ENCODE data around the gene PCBD1.

DNA sequence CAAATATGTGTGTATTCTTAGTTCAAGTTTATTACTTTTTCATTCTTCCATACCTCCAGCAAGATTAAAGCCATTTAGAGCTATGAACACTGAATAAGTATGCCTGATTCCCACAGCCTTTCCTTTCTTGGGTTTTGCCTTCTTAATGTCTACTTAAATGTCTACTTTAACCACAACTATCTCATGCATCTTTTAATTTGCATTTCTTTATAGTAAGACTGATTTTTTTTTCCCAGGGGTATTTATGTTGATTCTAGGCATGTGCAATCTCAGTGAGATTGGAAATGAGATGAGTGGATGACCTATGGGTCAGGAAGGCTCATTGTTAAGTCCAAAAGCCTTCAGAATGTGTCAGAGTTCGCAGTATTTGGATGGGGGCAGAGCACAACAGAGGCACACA is 3.6 kb downstream of the PCBD1 start:
- TF ChIP-seq, protein P1, sequence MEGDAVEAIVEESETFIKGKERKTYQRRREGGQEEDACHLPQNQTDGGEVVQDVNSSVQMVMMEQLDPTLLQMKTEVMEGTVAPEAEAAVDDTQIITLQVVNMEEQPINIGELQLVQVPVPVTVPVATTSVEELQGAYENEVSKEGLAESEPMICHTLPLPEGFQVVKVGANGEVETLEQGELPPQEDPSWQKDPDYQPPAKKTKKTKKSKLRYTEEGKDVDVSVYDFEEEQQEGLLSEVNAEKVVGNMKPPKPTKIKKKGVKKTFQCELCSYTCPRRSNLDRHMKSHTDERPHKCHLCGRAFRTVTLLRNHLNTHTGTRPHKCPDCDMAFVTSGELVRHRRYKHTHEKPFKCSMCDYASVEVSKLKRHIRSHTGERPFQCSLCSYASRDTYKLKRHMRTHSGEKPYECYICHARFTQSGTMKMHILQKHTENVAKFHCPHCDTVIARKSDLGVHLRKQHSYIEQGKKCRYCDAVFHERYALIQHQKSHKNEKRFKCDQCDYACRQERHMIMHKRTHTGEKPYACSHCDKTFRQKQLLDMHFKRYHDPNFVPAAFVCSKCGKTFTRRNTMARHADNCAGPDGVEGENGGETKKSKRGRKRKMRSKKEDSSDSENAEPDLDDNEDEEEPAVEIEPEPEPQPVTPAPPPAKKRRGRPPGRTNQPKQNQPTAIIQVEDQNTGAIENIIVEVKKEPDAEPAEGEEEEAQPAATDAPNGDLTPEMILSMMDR (IDR thresholded peaks at IDR 0.05) = no peak
- no peak for TF ChIP-seq POLR2A (IDR thresholded peaks at IDR 0.05)
